Measurements from ENCODE around the gene SLC6A11. TPM values are rescaled to one million over a fixed set of nuclear protein-coding genes. Genes with fewer than 3 reads are reported as not detected.

SLC6A11 gene
- total and polyA plus RNA-seq, 2 donors (not counting 3 experiments of a cell fraction or from before 2014, with no cell fraction given), result not detected

DNA sequence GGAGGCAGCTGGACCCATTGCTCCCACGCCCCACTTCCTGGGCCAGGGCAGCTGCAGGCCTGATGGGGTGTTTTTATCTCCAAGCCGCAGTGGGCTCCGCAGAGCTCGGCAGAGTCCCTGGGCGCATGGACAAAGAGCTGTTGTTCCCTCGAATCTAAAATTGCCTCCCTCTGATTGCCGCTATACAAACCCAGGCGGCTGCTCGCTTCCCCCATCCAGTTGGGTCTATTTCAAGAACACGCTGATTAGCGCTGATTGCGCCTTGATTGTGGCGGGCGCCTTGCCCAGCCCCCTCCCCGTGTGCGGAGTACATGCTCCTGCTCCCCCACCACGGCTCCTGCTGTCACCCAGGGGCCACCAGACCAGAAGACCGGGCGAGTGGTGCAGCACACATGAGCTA is 133.2 kb downstream of the SLC6A11 start:
- Histone ChIP-seq H3K4me3 (replicated peaks in 1 of 3; ENCODE audit: insufficient read depth in 1 of 3, low read depth in 1 of 3, low read length in 3 of 3) (no peak overlapping the region), H3K9me1 (replicated peaks; ENCODE audit: control insufficient read depth, extremely low read depth, insufficient read depth, low read length) (no peaks in the 10 kb centered on the region), H3K9ac (replicated peaks; ENCODE audit: extremely low read depth, insufficient read depth, low read length) (no peak overlapping the region), H3K9me3 (replicated peaks; ENCODE audit: control insufficient read depth, insufficient read depth, low read length) (no peaks in the 10 kb centered on the region), H3K4me2 (ENCODE audit: insufficient read depth, low read length) (no peak overlapping the region), H4K20me1 (replicated peaks; ENCODE audit: control insufficient read depth, extremely low read depth, insufficient read depth, low read length) (no peaks in the 10 kb centered on the region), H3K79me2 (ENCODE audit: control insufficient read depth, insufficient read depth, low read length) (no peaks in the 10 kb centered on the region), H3K27me3 (ENCODE audit: control insufficient read depth in 2 of 2, insufficient read depth in 2 of 2, low read length in 2 of 2) (no peaks in the 10 kb centered on the region), H2AFZ (ENCODE audit: low read depth, low read length) (no peak overlapping the region), H3K4me1 (ENCODE audit: control insufficient read depth, extremely low read depth, insufficient read depth, low read length) (no peaks in the 10 kb centered on the region), H3K27ac (ENCODE audit: insufficient read depth, low read depth, low read length) (no peak overlapping the region), H3K36me3 (ENCODE audit: control insufficient read depth in 2 of 2, extremely low read depth in 1 of 2, insufficient read depth in 2 of 2, low read length in 2 of 2) (no peaks in the 10 kb centered on the region)
- BruUV-seq (replicated peaks), result no TSS peak
- FAIRE-seq (no peak), DNase-seq (ENCODE audit: low read depth, low spot score) (no peak)
- dilution Hi-C loops (cut with MboI; ENCODE audit: extremely low pct_ligation_motif_present, low sequenced_read_pairs), result no loop called here
- ChIA-PET POLR2A (no interaction called here), CTCF (interaction anchor here (7.9 kb wide), 1 partner anchor 110 kb away, joined by 125 read pairs; no protein-coding TSS in a partner anchor)
- TF ChIP-seq POLR2AphosphoS5 (IDR thresholded peaks at IDR 0.05; ENCODE audit: insufficient read depth, low read depth, low read length) (no peak), FOS (IDR thresholded peaks at IDR 0.05; ENCODE audit: borderline replicate concordance, insufficient read depth, low read length) (no peak), MYC (IDR thresholded peaks at IDR 0.05; ENCODE audit: low read depth, low read length) (no peak), EZH2 (IDR thresholded peaks at IDR 0.05; ENCODE audit: borderline replicate concordance, low read depth, low read length, severe bottlenecking) (no peak), GATA2 (IDR thresholded peaks at IDR 0.05; ENCODE audit: insufficient read depth, insufficient read length, low read depth, low read length) (no peak), POLR2A (IDR thresholded peaks at IDR 0.05; ENCODE audit: low read depth, low read length) (no peak), JUN (IDR thresholded peaks at IDR 0.05; ENCODE audit: borderline replicate concordance, insufficient read depth, insufficient read length, low read depth) (no peak)
- TF ChIP-seq, protein P1, sequence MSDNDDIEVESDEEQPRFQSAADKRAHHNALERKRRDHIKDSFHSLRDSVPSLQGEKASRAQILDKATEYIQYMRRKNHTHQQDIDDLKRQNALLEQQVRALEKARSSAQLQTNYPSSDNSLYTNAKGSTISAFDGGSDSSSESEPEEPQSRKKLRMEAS (IDR thresholded peaks at IDR 0.05; ENCODE audit: insufficient read depth, insufficient read length), result no peak
- TF ChIP-seq, protein P2, sequence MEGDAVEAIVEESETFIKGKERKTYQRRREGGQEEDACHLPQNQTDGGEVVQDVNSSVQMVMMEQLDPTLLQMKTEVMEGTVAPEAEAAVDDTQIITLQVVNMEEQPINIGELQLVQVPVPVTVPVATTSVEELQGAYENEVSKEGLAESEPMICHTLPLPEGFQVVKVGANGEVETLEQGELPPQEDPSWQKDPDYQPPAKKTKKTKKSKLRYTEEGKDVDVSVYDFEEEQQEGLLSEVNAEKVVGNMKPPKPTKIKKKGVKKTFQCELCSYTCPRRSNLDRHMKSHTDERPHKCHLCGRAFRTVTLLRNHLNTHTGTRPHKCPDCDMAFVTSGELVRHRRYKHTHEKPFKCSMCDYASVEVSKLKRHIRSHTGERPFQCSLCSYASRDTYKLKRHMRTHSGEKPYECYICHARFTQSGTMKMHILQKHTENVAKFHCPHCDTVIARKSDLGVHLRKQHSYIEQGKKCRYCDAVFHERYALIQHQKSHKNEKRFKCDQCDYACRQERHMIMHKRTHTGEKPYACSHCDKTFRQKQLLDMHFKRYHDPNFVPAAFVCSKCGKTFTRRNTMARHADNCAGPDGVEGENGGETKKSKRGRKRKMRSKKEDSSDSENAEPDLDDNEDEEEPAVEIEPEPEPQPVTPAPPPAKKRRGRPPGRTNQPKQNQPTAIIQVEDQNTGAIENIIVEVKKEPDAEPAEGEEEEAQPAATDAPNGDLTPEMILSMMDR (IDR thresholded peaks at IDR 0.05; ENCODE audit: extremely low read depth in 1 of 2, insufficient read depth in 1 of 2, low read depth in 1 of 2, low read length in 2 of 2), result no peak
- intact Hi-C loops (cut with micrococcal nuclease), result loop anchor here (10.0 kb wide), 1 partner anchor 256 kb away; no protein-coding TSS in a partner anchor
